GM10266 (cell line): Measurements from ENCODE around the gene BTNL3.
"Not testable (repeated sequence)": the region's sequence is repeated elsewhere in the genome, so short reads cannot be mapped to it uniquely, and the experiment has no call there.

Experiments
- DNase-seq: peaks from one replicate; pipeline ENCODE4 v3.0.0; 2012; ENCODE audit errors: extremely low spot score
- TF ChIP-seq, protein P1 (sequence below): IDR thresholded peaks from 2 replicates; pipeline ENCODE4 v1.5.1; 2012; ENCODE audit warnings: mild to moderate bottlenecking, low read depth; ENCODE audit not compliant: control insufficient read depth, insufficient read depth; ENCODE audit errors: missing control alignments

BTNL3 gene

GRCh38 chr5:181043285-181044092, 54.8 kb downstream of the BTNL3 start:
- TF ChIP-seq, protein P1, sequence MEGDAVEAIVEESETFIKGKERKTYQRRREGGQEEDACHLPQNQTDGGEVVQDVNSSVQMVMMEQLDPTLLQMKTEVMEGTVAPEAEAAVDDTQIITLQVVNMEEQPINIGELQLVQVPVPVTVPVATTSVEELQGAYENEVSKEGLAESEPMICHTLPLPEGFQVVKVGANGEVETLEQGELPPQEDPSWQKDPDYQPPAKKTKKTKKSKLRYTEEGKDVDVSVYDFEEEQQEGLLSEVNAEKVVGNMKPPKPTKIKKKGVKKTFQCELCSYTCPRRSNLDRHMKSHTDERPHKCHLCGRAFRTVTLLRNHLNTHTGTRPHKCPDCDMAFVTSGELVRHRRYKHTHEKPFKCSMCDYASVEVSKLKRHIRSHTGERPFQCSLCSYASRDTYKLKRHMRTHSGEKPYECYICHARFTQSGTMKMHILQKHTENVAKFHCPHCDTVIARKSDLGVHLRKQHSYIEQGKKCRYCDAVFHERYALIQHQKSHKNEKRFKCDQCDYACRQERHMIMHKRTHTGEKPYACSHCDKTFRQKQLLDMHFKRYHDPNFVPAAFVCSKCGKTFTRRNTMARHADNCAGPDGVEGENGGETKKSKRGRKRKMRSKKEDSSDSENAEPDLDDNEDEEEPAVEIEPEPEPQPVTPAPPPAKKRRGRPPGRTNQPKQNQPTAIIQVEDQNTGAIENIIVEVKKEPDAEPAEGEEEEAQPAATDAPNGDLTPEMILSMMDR: no peak
- DNase-seq: no peak

DNA sequence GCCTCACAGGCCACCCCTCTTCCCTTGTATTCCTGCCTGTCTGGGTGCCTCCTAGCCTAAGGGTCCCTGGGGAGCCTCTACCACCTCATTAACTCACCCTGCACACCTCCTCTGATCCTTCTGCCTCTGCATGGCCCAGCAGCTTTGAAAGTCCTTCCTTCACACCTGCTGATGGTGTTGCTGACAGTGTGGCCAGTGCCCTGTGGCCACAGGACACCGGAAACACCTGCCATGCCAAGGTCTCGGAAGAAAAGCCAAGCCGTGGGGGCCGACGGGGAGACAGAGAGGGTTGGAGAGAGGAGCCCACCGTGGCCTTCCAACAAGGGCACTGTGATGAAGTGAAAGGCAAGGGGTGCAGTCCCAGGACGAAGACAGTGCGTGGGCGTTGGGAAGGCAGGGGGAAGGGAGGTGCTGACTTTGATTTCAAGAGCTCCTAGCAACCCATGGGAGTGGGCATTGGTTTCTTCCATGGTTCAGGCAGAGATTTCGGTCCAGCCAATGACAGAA, 55.5 kb downstream of the BTNL3 start:
- TF ChIP-seq, protein P1: no peak
- no peak for DNase-seq

GRCh38 chr5:181044662-181045305, 56.1 kb downstream of the BTNL3 start:
- DNase-seq: no peak
- TF ChIP-seq, protein P1: no peak

GRCh38 chr5:181045316-181045715, 56.7 kb downstream of the BTNL3 start:
- TF ChIP-seq, protein P1: no peak
- DNase-seq: no peak

DNA sequence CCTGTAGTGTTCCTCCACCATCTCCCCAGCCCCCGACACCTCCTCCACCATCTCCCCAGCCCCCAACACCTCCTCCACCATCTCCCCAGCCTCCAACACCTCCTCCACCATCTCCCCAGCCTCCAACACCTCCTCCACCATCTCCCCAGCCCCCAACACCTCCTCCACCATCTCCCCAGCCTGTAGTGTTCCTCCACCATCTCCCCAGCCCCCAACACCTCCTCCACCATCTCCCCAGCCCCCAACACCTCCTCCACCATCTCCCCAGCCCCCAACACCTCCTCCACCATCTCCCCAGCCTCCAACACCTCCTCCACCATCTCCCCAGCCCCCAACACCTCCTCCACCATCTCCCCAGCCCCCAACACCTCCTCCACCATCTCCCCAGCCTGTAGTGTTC, 57.2 kb downstream of the BTNL3 start:
- not testable (repeated sequence) for DNase-seq

GRCh38 chr5:181047288-181047687, 58.6 kb downstream of the BTNL3 start:
- TF ChIP-seq, protein P1: no peak
- no peak for DNase-seq

DNA sequence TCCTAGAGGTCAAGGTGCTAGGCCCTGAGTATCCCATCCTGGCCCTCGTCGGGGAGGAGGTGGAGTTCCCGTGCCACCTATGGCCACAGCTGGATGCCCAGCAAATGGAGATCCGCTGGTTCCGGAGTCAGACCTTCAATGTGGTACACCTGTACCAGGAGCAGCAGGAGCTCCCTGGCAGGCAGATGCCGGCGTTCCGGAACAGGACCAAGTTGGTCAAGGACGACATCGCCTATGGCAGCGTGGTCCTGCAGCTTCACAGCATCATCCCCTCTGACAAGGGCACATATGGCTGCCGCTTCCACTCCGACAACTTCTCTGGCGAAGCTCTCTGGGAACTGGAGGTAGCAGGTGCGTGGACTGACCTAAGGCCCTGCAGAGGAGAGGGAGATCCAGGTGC, 59.3 kb downstream of the BTNL3 start:
- TF ChIP-seq, protein P1: no peak
- no peak for DNase-seq
